GM21381 (cell line): ENCODE results near the gene CLDN24.

Experiments
- ATAC-seq: cut with Tn5 transposase; IDR thresholded peaks from one replicate; pipeline ENCODE4 v1.9.1; 2021; ENCODE audit warnings: mild to moderate bottlenecking, moderate library complexity; ENCODE audit not compliant: unreplicated experiment

The CLDN24 gene

GRCh38 chr4:183323295-183323694 is 1.1 kb upstream of the CLDN24 start:
- no peak for ATAC-seq

- ATAC-seq, result no peak
Measured at GRCh38 chr4:183321516-183321915, 710 bp downstream of the CLDN24 start.

- peak; percentile 50 for ATAC-seq
Measured at GRCh38 chr4:183321079-183321478, 1.1 kb downstream of the CLDN24 start.

GRCh38 chr4:183320211-183321059 is 1.8 kb downstream of the CLDN24 start, which contains the start of gene CLDN22:
Gene CLDN22 (minus strand): TSS chr4:183320276. CDS start chr4:183320218, 58 bp downstream.
- ATAC-seq, result no peak

- no peak for ATAC-seq
Measured at GRCh38 chr4:183318656-183319055, 3.6 kb downstream of the CLDN24 start.

- ATAC-seq, result no peak
Measured at GRCh38 chr4:183314806-183315205, 7.4 kb downstream of the CLDN24 start.

- ATAC-seq, result no peak
Measured at GRCh38 chr4:183314336-183314735, 7.9 kb downstream of the CLDN24 start.

- ATAC-seq, result no peak
Measured at GRCh38 chr4:183312841-183313240, 9.4 kb downstream of the CLDN24 start.

- no peak for ATAC-seq
Measured at GRCh38 chr4:183306811-183307210, 15.4 kb downstream of the CLDN24 start.

- ATAC-seq, result no peak
Measured at GRCh38 chr4:183304538-183304937, 17.7 kb downstream of the CLDN24 start.

- ATAC-seq, result no peak
Measured at GRCh38 chr4:183304067-183304466, 18.2 kb downstream of the CLDN24 start.

- no peak for ATAC-seq
Measured at GRCh38 chr4:183303301-183303700, 18.9 kb downstream of the CLDN24 start.

- ATAC-seq, result no peak
Measured at GRCh38 chr4:183300655-183301054, 21.6 kb downstream of the CLDN24 start.

- ATAC-seq, result no peak
Measured at GRCh38 chr4:183300070-183300469, 22.2 kb downstream of the CLDN24 start.

- ATAC-seq, result peak; percentile 49
Measured at GRCh38 chr4:183299464-183299863, 22.8 kb downstream of the CLDN24 start.

- ATAC-seq, result peak; percentile 68
Measured at GRCh38 chr4:183297675-183298074, 24.6 kb downstream of the CLDN24 start.

- no peak for ATAC-seq
Measured at GRCh38 chr4:183295711-183296110, 26.5 kb downstream of the CLDN24 start.

- ATAC-seq, result no peak
Measured at GRCh38 chr4:183291070-183291469, 31.2 kb downstream of the CLDN24 start.

- no peak for ATAC-seq
Measured at GRCh38 chr4:183289688-183290087, 32.5 kb downstream of the CLDN24 start.

GRCh38 chr4:183288955-183289354 is 33.3 kb downstream of the CLDN24 start:
- ATAC-seq, result no peak

GRCh38 chr4:183287677-183288076 is 34.5 kb downstream of the CLDN24 start:
- peak; percentile 79 for ATAC-seq

GRCh38 chr4:183287309-183287659 is 34.9 kb downstream of the CLDN24 start:
- peak; percentile 75 for ATAC-seq
